Colonic mucosa (tissue), 4 donors: ENCODE measurements around the gene STAT6. TPM values are rescaled to one million over a fixed set of nuclear protein-coding genes. Genes with fewer than 3 reads are reported as not detected.
A peak's percentile ranks its signal among the peaks of the same experiment; 100 is the strongest.

Experiments used
- DNase-seq: peaks from one replicate; pipeline ENCODE4 v3.0.0-alpha.2; 2020
- H3K27ac ChIP-seq: fragments of 200-600 bp; one replicate; pipeline ENCODE4 v1.8.0; 2021
- H3K27me3 ChIP-seq: fragments of 200-600 bp; one replicate; pipeline ENCODE4 v1.8.0; 2021
- H3K36me3 ChIP-seq: fragments of 200-600 bp; one replicate; pipeline ENCODE4 v1.8.0; 2021
- H3K4me1 ChIP-seq: fragments of 200-600 bp; one replicate; pipeline ENCODE4 v1.8.0; 2021; ENCODE audit warnings: mild to moderate bottlenecking
- H3K4me3 ChIP-seq: fragments of 200-600 bp; one replicate; pipeline ENCODE4 v1.8.0; 2021
- H3K9ac ChIP-seq, 2 donors: one replicate each; pipeline ENCODE4 v1.7.0; 2013; ENCODE audit warnings: control low read depth in 2 of 2, low read depth in 2 of 2, low read length in 2 of 2
- H3K9me3 ChIP-seq: fragments of 200-600 bp; one replicate; pipeline ENCODE4 v1.8.0; 2021
- CTCF ChIP-seq: fragments of 200-600 bp; IDR thresholded peaks from one replicate; pipeline ENCODE4 v1.8.0; 2022; ENCODE audit warnings: antibody characterized with exemption, mild to moderate bottlenecking
- intact Hi-C: fragments of 100-400 bp; cut with DNase I; formaldehyde crosslinking; loops from one replicate; pipeline ENCODE4 v1.14.1; 2022
- total RNA-seq, 2 donors: library from RNA; stranded (reverse); fragmentation: NEBNext Ultra II Directional in 1 of 2; extraction: Animal tissue kit (Norgen Biotek cat#: 25700) in 1 of 2; gene quantifications; one replicate each; pipeline ENCODE4 v1.2.1, GENCODE V29; 2021
- donor health status: healthy.
- donor health status: DM: no; HTN: no; CAD: no.
- donor health status: DM: no; HTN: no; CAD: no.

The STAT6 gene
- total RNA-seq, 2 donors from 2014 or later: 161 to 181 TPM

- no peaks in the 10 kb centered on the region for H3K9me3 ChIP-seq
- H3K36me3 ChIP-seq: no peaks in the 10 kb centered on the region
- no peak for DNase-seq
- intact Hi-C loops: no loop called here
- peak overlapping the region; percentile 78 for H3K4me3 ChIP-seq
- H3K27ac ChIP-seq: peak overlapping the region; percentile 96
- no peaks in the 10 kb centered on the region for H3K27me3 ChIP-seq
- peaks cover 4% of the 10 kb centered on the region for H3K4me1 ChIP-seq
- H3K9ac ChIP-seq: peak overlapping the region; percentile 30 to 40
- TF ChIP-seq CTCF: no peak
Measured at GRCh38 chr12:57090490-57090889, 20.7 kb downstream of the STAT6 start.

GRCh38 chr12:57089271-57090245 is 21.6 kb downstream of the STAT6 start:
- no peak for TF ChIP-seq CTCF
- DNase-seq: peak; percentile 72
- no peaks in the 10 kb centered on the region for H3K36me3 ChIP-seq
- H3K4me1 ChIP-seq: peaks cover 4% of the 10 kb centered on the region
- intact Hi-C loops: no loop called here
- peak overlapping the region; percentile 78 for H3K4me3 ChIP-seq
- peak overlapping the region; percentile 96 for H3K27ac ChIP-seq
- H3K9me3 ChIP-seq: no peaks in the 10 kb centered on the region
- H3K27me3 ChIP-seq: no peaks in the 10 kb centered on the region
- peak overlapping the region; percentile 58 to 81 for H3K9ac ChIP-seq

GRCh38 chr12:57088354-57089270 is 22.6 kb downstream of the STAT6 start, which contains the start of gene NAB2:
Gene NAB2, plus strand, starts transcription at chr12:57089114. Its CDS starts 158 bp downstream, at chr12:57089272.
- no peak for TF ChIP-seq CTCF
- no peaks in the 10 kb centered on the region for H3K36me3 ChIP-seq
- H3K9ac ChIP-seq: peak within 1 kb of the TSS; percentile 86 to 89
- peak; percentile 93 for DNase-seq
- peak within 1 kb of the TSS; percentile 78 for H3K4me3 ChIP-seq
- no peaks in the 10 kb centered on the region for H3K27me3 ChIP-seq
- peaks cover 4% of the 10 kb centered on the region for H3K4me1 ChIP-seq
- intact Hi-C loops: no loop called here
- no peaks in the 10 kb centered on the region for H3K9me3 ChIP-seq
- peak within 1 kb of the TSS; percentile 96 for H3K27ac ChIP-seq

- Histone ChIP-seq H3K4me3 (peak overlapping the region; percentile 78), H3K36me3 (no peaks in the 10 kb centered on the region), H3K27me3 (no peaks in the 10 kb centered on the region), H3K9ac (peak overlapping the region; percentile 86 to 89), H3K4me1 (peaks cover 4% of the 10 kb centered on the region), H3K9me3 (no peaks in the 10 kb centered on the region), H3K27ac (peak overlapping the region; percentile 96)
- peak; percentile 83 for DNase-seq
- no peak for TF ChIP-seq CTCF
- intact Hi-C loops: no loop called here
Measured at GRCh38 chr12:57087691-57088353, 23.3 kb downstream of the STAT6 start.
